Keratinocyte (primary cell): ENCODE results near the gene RTCA. TPM values are rescaled to one million over a fixed set of nuclear protein-coding genes. Genes with fewer than 3 reads are reported as not detected.

Experiments used
- DNase-seq: peaks from one replicate; pipeline ENCODE4 v3.0.0-alpha.2; 2011; ENCODE audit warnings: low read depth, missing footprints, low spot score
- FAIRE-seq: peaks from 2 replicates; lab custom pipeline; 2011; peaks lifted over from hg19 to GRCh38; lab: Jason Lieb, UNC
- H2AFZ ChIP-seq: 2 replicates; pipeline ENCODE4 v1.6.0; 2012; ENCODE audit warnings: low read length, control low read depth, inconsistent platforms; ENCODE audit not compliant: control insufficient read depth
- H3K27ac ChIP-seq: 2 replicates; pipeline ENCODE4 v1.5.1; 2011; ENCODE audit warnings: low read length; ENCODE audit not compliant: control insufficient read depth, insufficient read depth
- H3K27me3 ChIP-seq: 3 replicates; pipeline ENCODE4 v1.6.0; 2011; ENCODE audit warnings: low read length; ENCODE audit not compliant: control insufficient read depth, insufficient read depth; ENCODE audit errors: extremely low read depth
- H3K36me3 ChIP-seq, 2 experiments: 2 replicates in 1 of 2; 3 replicates in 1 of 2; pipeline ENCODE4 v1.5.1; 2011; ENCODE audit warnings: low read length in 2 of 2, mild to moderate bottlenecking in 1 of 2; ENCODE audit not compliant: control insufficient read depth in 2 of 2, insufficient read depth in 2 of 2; ENCODE audit errors: extremely low read depth in 1 of 2
- H3K4me1 ChIP-seq: 3 replicates; pipeline ENCODE4 v1.5.1; 2011; ENCODE audit warnings: low read length; ENCODE audit not compliant: control insufficient read depth, insufficient read depth; ENCODE audit errors: extremely low read depth
- H3K4me2 ChIP-seq: 3 replicates; pipeline ENCODE4 v1.6.0; 2011; ENCODE audit warnings: low read depth, low read length; ENCODE audit not compliant: control insufficient read depth, insufficient read depth; ENCODE audit errors: extremely low read depth
- H3K4me3 ChIP-seq, 3 experiments: fragments of 200-600 bp in 1 of 3; sonication (generic) in 1 of 3; 2 replicates in 2 of 3; 3 replicates in 1 of 3; pipeline ENCODE4 v1.5.1; 2011 to 2016; ENCODE audit warnings: low read length in 3 of 3, mild to moderate bottlenecking in 3 of 3, control low read depth in 2 of 3, inconsistent platforms in 1 of 3, low read depth in 1 of 3, mixed read lengths in 1 of 3, mixed run types in 1 of 3, moderate library complexity in 1 of 3; ENCODE audit not compliant: control insufficient read depth in 2 of 3, insufficient read depth in 2 of 3; ENCODE audit errors: extremely low read depth in 1 of 3
- H3K79me2 ChIP-seq: 2 replicates; pipeline ENCODE4 v1.6.0; 2012; ENCODE audit warnings: low read length; ENCODE audit not compliant: control insufficient read depth, insufficient read depth
- H3K9ac ChIP-seq: 3 replicates; pipeline ENCODE4 v1.6.0; 2011; ENCODE audit warnings: low read length; ENCODE audit not compliant: control insufficient read depth, insufficient read depth; ENCODE audit errors: extremely low read depth
- H3K9me1 ChIP-seq: 3 replicates; pipeline ENCODE4 v1.6.0; 2011; ENCODE audit warnings: low read length; ENCODE audit not compliant: control insufficient read depth, insufficient read depth; ENCODE audit errors: extremely low read depth
- H3K9me3 ChIP-seq: 2 replicates; pipeline ENCODE4 v1.5.1; 2012; ENCODE audit warnings: low read depth, low read length; ENCODE audit not compliant: control insufficient read depth
- H4K20me1 ChIP-seq: 3 replicates; pipeline ENCODE4 v1.6.0; 2011; ENCODE audit warnings: low read length; ENCODE audit not compliant: control insufficient read depth, insufficient read depth; ENCODE audit errors: extremely low read depth
- CTCF ChIP-seq, 3 experiments: IDR thresholded peaks in 1 of 3; conservative IDR thresholded peaks in 1 of 3; optimal IDR thresholded peaks in 1 of 3; 2 replicates in 2 of 3; 3 replicates in 1 of 3; pipeline versions ENCODE3 to v1.5.1; 2011; ENCODE audit warnings: low read length in 3 of 3, mild to moderate bottlenecking in 3 of 3, moderate library complexity in 2 of 3, control low read depth in 1 of 3, inconsistent platforms in 1 of 3; ENCODE audit not compliant: insufficient read depth in 2 of 3; ENCODE audit errors: extremely low read depth in 1 of 3
- EZH2 ChIP-seq: IDR thresholded peaks from one replicate; pipeline ENCODE4 v1.6.1; 2012; ENCODE audit warnings: inconsistent platforms, mild to moderate bottlenecking, low read length, moderate library complexity
- dilution Hi-C: fragments of 300-500 bp; cut with MboI; formaldehyde crosslinking; loops from one replicate; pipeline ENCODE4 v1.7.0; 2020; ENCODE audit warnings: low sequenced_read_pairs; ENCODE audit not compliant: extremely low pct_ligation_motif_present
- polyA plus RNA-seq, 5 experiments: library from polyadenylated mRNA; depleted of rRNA in 3 of 5; stranded (reverse) in 3 of 5; stranded (forward) in 1 of 5; unstranded in 1 of 5; fragments of >200 nt; gene quantifications; 1 replicate in 1 of 5; 2 replicates in 3 of 5; 3 replicates in 1 of 5; pipeline versions ENCODE4 v1.2.1 to v1.2.3, GENCODE V29; 2011 to 2012; ENCODE audit warnings: missing spikeins in 2 of 5, low read depth in 1 of 5, low replicate concordance in 1 of 5

The RTCA gene
- polyA plus RNA-seq, 1 donor (not counting 4 experiments of a cell fraction or from before 2014, with no cell fraction given) = 52.0 TPM

- Histone ChIP-seq H3K4me2 (no peak overlapping the region), H3K9me1 (no peaks in the 10 kb centered on the region), H3K9me3 (no peaks in the 10 kb centered on the region), H4K20me1 (no peaks in the 10 kb centered on the region), H2AFZ (no peak overlapping the region), H3K79me2 (no peaks in the 10 kb centered on the region), H3K36me3 (peaks cover 0 to 11% of the 10 kb centered on the region in 2 experiments), H3K27ac (no peak overlapping the region), H3K4me3 (no peak overlapping the region), H3K4me1 (peaks cover 13% of the 10 kb centered on the region), H3K27me3 (no peaks in the 10 kb centered on the region), H3K9ac (no peak overlapping the region)
- no peak for DNase-seq
- dilution Hi-C loops = no loop called here
- TF ChIP-seq EZH2 (no peak), CTCF (optimal IDR thresholded peaks at IDR 0.05 in 1 of 3, IDR thresholded peaks at IDR 0.05 in 1 of 3, conservative IDR thresholded peaks at IDR 0.05 in 1 of 3; ENCODE audit: extremely low read depth in 1 of 3, insufficient read depth in 2 of 3, low read length in 3 of 3) (no peak)
- no peak for FAIRE-seq
These were observed 35.3 kb upstream of the RTCA start for GRCh38 chr1:100230765-100231164.

- Histone ChIP-seq H3K9me1 (no peaks in the 10 kb centered on the region), H3K9me3 (no peaks in the 10 kb centered on the region), H3K27ac (no peak overlapping the region), H3K4me3 (no peak overlapping the region), H3K9ac (no peak overlapping the region), H3K4me2 (no peak overlapping the region), H3K36me3 (peaks cover 0 to 11% of the 10 kb centered on the region in 2 experiments), H3K27me3 (no peaks in the 10 kb centered on the region), H3K4me1 (peaks cover 13% of the 10 kb centered on the region), H4K20me1 (no peaks in the 10 kb centered on the region), H2AFZ (no peak overlapping the region), H3K79me2 (no peaks in the 10 kb centered on the region)
- DNase-seq = no peak
- FAIRE-seq = no peak
- dilution Hi-C loops = no loop called here
- no peak for TF ChIP-seq CTCF (optimal IDR thresholded peaks at IDR 0.05 in 1 of 3, IDR thresholded peaks at IDR 0.05 in 1 of 3, conservative IDR thresholded peaks at IDR 0.05 in 1 of 3; ENCODE audit: extremely low read depth in 1 of 3, insufficient read depth in 2 of 3, low read length in 3 of 3)
- TF ChIP-seq EZH2 = no peak
These were observed 34.3 kb upstream of the RTCA start for GRCh38 chr1:100231721-100232120.
